Measurements from ENCODE around the gene TRPM7. TPM values are rescaled to one million over a fixed set of nuclear protein-coding genes. Genes with fewer than 3 reads are reported as not detected.
"Not testable (repeated sequence)": the region's sequence is repeated elsewhere in the genome, so short reads cannot be mapped to it uniquely, and the experiment has no call there.

TRPM7 gene
- polyA plus RNA-seq, 3 donors: 6.2 to 11.7 (median 10.5) TPM

GRCh38 chr15:50676799-50677483 lies 9.7 kb downstream of the TRPM7 start:
- no peak overlapping the region for H3K27ac ChIP-seq (ENCODE audit: low read depth, low read length)
- 77 to 83% (median 81%) methylated on average over 6 of the region's 6 CpGs for WGBS, 3 donors

- no peak overlapping the region for H3K27ac ChIP-seq (ENCODE audit: low read depth, low read length)
These were observed 11.0 kb downstream of the TRPM7 start for GRCh38 chr15:50675535-50676144.

DNA sequence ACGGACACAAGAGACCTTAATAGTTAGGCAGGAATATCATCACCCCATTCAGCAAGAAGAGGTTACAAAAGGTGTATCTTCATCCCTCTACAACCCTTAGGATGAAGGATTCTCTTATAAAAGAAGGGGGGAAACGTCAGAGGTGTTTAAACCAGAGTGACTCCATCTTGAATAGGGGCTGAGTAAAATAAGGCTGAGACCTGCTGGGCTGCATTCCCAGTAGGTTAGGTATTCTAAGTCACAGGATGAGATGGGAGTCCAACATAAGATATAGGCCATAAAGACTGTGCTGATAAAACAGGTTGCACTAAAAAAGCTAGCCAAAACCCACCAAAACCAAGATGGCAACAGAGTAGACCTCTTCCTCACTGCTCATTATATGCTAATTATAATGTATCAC lies 16.5 kb downstream of the TRPM7 start:
- no peak overlapping the region for H3K27ac ChIP-seq (ENCODE audit: low read depth, low read length)
- 62 to 85% (median 73%) methylated on average over 2 of the region's 2 CpGs for WGBS, 3 donors

DNA sequence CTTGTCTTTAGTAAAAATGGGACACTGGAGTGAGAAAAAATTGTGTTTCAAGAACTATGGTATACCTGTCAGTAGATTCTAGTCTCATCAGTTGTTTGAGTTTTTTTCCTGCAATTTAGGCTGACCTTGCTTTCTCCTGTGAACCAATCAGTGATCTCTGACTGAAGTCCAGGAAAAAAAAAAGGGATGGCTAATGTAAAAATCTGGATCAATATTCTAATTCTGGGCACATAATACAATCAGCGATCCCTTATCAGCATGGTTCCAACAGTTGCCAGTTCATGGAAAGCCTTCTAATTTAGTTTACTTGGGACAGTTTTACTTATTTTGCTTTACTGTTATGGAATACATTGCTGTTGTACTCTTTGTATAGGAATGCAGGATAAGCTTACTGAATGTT lies 17.0 kb downstream of the TRPM7 start:
- WGBS, 3 donors: 36 to 100% (median 90%) methylated on average over 1 of the region's 1 CpG
- H3K27ac ChIP-seq (ENCODE audit: low read depth, low read length): no peak overlapping the region

DNA sequence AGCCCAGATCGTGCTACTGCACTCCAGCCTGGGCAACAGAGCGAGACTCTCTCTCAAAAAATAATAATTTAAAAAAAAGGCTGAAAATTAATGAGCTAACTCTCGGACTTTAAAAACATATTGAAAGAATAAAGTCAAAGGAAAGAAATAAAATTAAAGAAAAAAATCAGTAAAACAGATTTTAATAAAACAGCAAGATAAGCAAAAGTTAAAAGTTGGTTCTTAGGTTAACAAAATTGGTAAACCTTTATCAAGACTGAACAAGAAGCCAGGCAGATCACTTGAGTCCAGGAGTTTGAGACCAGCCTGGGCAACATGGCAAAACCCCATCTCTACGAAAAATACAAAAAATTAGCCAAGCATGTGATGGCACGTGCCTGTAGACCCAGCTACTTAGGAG lies 20.7 kb downstream of the TRPM7 start:
- no peak overlapping the region for H3K27ac ChIP-seq (ENCODE audit: low read depth, low read length)
- 86 to 96% (median 89%) methylated on average over 5 of the region's 5 CpGs for WGBS, 3 donors

- H3K27ac ChIP-seq (ENCODE audit: low read depth, low read length): no peak overlapping the region
- WGBS, 3 donors: 81 to 94% (median 93%) methylated on average over 4 of the region's 4 CpGs
These were observed 31.0 kb downstream of the TRPM7 start for GRCh38 chr15:50655555-50655954.

DNA sequence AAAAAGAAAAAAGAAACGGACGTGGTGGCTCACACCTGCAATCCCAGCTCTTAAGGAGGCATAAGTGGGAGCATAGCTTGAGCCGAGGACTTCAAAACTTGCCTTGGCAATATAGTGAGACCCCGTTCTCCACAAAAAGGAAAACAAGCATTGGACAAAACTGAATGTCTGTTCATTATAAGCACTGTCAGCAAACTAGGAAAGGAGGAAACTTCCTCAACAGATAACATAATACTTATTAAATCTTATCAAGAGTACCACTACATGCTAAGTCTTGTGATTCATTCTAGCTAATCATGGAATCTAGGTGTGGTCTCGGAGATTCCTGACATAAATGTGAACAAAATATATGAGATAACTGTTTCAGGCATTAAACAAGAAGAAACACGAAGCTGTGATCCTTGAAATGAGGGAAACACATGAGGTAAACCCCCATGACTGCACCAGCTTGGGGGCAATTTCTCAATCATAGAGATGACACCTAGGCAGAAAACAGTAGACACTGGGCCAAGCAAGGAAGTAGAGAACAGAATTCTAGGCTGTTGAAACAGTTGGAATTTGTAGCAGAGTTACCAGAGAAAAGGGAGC lies 33.3 kb downstream of the TRPM7 start:
- WGBS, 3 donors: 82 to 91% (median 86%) methylated on average over 6 of the region's 6 CpGs
- H3K27ac ChIP-seq (ENCODE audit: low read depth, low read length): no peak overlapping the region

DNA sequence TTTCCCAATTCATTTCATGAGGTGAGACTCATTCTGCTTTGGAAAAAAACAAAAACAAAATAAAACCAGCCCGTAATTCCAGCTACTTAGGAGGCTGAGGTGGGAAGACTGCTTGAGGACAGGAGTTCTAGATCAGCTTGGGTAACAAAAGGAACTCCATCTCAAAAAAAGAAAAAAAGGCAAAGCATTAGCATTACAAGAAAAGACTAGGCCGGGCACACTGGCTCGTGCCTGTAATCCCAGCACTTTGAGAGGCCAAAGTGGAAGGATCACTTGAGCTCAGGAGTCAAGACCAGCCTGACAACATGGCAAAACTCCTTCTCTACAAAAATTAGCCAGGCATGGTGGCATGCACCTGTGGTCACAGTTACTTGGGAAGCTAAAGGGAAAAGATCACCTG lies 33.9 kb downstream of the TRPM7 start:
- WGBS, 3 donors: 79 to 96% (median 95%) methylated on average over 3 of the region's 3 CpGs

GRCh38 chr15:50641318-50641717 lies 45.3 kb downstream of the TRPM7 start:
- no peak overlapping the region for H3K27ac ChIP-seq (ENCODE audit: low read depth, low read length)
- 68 to 95% (median 86%) methylated on average over 2 of the region's 2 CpGs for WGBS, 3 donors

More for the DNA sequence above, 33.9 kb downstream of the TRPM7 start:
- H3K27ac ChIP-seq (ENCODE audit: low read depth, low read length): no peak overlapping the region

DNA sequence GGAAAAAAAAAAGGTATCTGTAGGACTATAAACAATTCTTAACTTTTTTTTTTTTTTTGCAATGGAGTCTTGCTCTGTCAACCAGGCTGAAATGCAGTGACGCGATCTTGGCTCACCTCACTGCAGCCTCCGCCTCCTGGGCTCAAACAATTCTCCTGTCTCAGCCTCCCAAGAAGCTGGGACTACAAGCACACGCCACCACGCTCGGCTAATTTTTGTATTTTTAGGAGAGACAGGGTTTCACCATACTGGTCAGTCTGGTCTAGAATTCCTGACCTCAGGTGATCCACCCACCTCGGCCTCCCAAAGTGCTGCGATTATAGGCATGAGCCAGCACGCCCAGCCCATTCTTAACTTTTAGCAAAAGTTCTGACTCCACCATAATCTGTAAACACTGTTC lies 50.5 kb downstream of the TRPM7 start:
- WGBS, 3 donors: 96 to 99% (median 97%) methylated on average over 9 of the region's 9 CpGs
- no peak overlapping the region for H3K27ac ChIP-seq (ENCODE audit: low read depth, low read length)

DNA sequence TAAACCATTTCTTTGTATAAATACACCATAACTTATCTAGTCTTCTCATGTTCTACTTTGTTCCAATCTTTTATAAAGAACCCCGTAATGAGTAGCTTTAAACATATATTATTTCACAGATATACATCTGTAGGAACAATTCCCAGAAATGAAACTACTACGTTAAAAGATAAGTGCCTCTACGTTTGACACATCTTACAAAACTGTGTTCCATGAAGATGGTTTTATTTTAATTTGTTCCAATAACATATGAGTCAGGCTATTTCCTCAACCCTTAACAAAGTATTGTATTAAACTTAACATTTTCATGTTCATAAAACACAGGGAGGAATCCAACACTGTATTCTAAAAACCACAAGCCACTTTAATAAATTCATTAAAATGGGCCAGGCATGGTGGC lies 52.9 kb downstream of the TRPM7 start:
- H3K27ac ChIP-seq (ENCODE audit: low read depth, low read length): no peak overlapping the region
- WGBS, 3 donors: 72 to 91% (median 85%) methylated on average over 3 of the region's 3 CpGs

DNA sequence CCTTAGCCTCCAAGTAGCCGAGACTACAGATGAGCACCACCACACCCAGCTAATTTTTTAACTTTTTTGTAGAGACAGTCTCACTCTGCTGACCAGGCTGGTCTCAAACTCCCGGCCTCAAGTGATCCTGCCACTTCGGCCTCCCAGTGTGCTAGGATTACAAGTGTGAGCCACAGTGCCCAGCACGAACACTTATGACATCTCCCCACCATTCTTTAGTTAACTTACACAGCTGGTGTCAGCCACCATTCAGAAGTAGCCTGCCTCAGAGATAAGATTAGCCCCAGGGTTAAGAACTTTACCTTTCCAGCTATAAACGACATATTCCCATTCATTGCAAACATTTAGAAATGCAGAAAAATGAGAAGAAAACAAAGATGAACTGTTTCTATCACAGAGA lies 58.2 kb downstream of the TRPM7 start:
- WGBS, 3 donors: 93 to 96% (median 95%) methylated on average over 5 of the region's 5 CpGs
- H3K27ac ChIP-seq (ENCODE audit: low read depth, low read length): no peak overlapping the region

- WGBS, 3 donors: 74 to 79% (median 78%) methylated on average over 4 of the region's 4 CpGs
- H3K27ac ChIP-seq (ENCODE audit: low read depth, low read length): no peak overlapping the region
These were observed 59.1 kb downstream of the TRPM7 start for GRCh38 chr15:50627351-50628055.

DNA sequence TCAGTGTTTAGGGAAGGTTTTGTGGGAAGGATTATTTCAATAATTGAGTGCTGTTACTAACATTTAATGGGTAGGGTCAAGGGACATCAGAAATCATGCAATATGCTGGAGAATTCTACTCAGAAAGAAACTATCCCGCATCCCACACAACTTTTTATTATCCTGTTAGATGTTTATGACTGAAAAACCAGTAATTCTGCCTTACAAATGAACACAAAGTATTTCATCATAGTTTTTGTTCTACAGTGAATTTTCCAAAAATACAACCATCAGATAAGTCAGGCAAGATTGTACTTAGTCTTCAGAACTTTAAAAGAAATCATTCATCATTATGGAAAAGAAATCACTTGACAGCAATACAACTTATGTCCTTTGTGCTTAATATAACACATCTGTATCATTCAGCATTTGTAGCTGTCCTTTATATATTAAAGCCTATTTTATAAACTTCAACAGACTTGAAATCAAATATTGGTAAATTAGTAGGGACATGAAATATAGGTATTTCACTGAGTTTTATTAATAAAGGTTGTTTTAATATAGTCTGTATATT lies 61.9 kb downstream of the TRPM7 start:
- no peak overlapping the region for H3K27ac ChIP-seq (ENCODE audit: low read depth, low read length)
- WGBS, 3 donors: 83 to 91% (median 89%) methylated on average over 1 of the region's 1 CpG

GRCh38 chr15:50622361-50622943 lies 64.1 kb downstream of the TRPM7 start:
- not testable (repeated sequence) for H3K27ac ChIP-seq (ENCODE audit: low read depth, low read length)
- 79 to 91% (median 90%) methylated on average over 8 of the region's 8 CpGs for WGBS, 3 donors

DNA sequence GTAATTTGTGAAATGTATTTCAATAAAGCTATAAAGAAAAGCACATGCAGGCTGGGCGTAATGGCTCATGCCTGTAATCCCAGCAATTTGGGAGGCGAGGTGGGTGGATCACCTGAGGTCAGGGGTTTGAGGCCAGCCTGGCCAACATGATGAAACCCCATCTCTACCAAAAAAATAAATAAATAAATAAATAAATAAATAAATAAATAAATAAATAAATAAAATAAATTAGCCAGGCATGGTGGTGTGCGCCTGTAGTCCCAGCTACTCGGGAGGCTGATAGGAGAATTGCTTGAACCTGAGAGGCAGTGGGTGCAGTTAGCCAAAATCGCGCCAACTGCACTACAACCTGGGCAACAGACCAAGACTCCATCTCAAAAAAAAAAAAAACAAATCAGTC lies 69.6 kb downstream of the TRPM7 start:
- not testable (repeated sequence) for H3K27ac ChIP-seq (ENCODE audit: low read depth, low read length)
- WGBS, 3 donors: 88 to 99% (median 89%) methylated on average over 6 of the region's 6 CpGs

DNA sequence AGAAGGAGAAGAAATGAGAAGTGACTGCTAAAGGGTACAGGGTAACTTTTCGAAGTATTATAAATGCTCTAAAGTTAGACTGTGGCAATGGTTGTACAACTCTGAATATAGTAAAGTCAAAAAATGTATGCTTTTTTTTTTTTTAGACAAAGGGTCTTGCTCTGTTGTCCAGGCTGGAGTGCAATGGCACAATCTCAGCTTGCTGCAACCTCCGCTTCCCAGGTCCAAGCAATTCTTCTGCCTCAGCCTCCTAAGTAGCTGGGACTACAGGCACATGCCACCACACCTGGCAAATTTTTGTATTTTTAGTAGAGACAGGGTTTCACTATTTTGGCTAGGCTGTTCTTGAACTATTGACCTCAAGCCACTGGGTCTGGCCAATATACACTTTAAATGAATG lies 70.0 kb downstream of the TRPM7 start:
- WGBS, 3 donors: 97 to 100% (median 97%) methylated on average over 2 of the region's 2 CpGs
- H3K27ac ChIP-seq (ENCODE audit: low read depth, low read length): not testable (repeated sequence)

DNA sequence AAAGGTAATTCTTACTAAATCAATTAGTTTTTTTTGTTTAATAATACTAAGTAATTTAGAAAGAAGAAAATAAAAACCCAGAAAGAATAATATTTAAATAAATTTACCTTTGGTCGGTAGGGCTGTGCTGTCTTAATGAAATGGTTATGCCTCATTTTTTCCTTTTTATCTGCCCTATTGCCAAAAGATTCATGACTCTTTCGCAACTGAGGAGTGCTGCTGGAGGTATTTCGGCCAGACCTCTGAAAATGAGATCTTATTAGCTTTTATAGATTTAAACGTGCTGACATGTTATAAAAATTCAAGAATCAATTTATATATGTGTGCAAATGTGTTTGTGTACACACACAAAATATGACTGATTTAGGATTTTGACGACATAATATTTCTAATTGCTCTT lies 73.0 kb downstream of the TRPM7 start:
- 85 to 93% (median 87%) methylated on average over 5 of the region's 5 CpGs for WGBS, 3 donors
- no peak overlapping the region for H3K27ac ChIP-seq (ENCODE audit: low read depth, low read length)

DNA sequence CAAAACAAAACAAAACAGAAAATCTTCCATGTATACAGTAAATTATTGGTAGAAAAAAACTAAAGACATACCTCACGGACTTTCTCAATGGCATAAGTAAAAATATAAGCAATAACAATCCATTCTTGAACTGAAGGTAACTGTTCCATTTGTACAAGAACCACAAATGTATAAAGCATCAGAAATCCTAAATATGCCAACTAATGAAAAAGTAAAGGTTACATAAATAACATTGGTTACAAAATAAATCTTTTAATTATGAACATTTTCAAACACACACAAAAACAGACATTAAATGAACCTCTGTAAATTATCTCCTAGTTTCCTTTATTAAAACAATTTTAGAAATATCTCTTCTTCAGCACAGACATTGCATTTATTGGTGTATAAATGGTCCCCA lies 79.5 kb downstream of the TRPM7 start:
- H3K27ac ChIP-seq (ENCODE audit: low read depth, low read length): no peak overlapping the region
- WGBS, 3 donors: 92 to 98% (median 98%) methylated on average over 1 of the region's 1 CpG
